ENCODE results near the gene PRKCE. TPM values are rescaled to one million over a fixed set of nuclear protein-coding genes. Genes with fewer than 3 reads are reported as not detected.

Gene PRKCE
- total RNA-seq, 1 experiment from 2014 or later = 14.0 TPM

DNA sequence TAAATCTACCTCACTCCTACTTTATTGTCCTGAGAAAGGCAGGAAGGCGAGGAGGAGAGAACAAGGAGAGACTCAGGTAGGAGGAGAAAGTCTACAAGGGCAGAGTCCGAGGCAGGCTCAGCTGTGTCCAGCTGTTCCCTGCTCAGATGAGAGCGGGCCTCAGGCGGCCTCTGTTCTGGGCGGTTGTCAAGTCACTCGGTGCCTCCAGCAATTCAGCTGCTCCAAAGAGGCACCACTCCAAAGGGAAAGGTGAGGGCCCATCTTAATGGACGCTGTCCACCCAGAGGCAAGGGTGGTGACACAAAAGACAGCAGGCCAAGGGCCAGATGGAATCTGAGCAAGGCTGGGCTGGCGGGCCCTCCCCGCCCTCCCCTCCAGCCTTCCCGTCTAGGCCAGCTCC, 544.3 kb downstream of the PRKCE start:
- Histone ChIP-seq H3K27me3 (ENCODE audit: control insufficient read depth, insufficient read depth, low read length) (no peaks in the 10 kb centered on the region), H3K9me3 (ENCODE audit: control insufficient read depth, insufficient read depth, low read depth, low read length) (no peaks in the 10 kb centered on the region), H3K4me1 (ENCODE audit: control insufficient read depth, insufficient read depth, low read length) (no peaks in the 10 kb centered on the region), H3K36me3 (ENCODE audit: control insufficient read depth, insufficient read depth, low read length) (no peaks in the 10 kb centered on the region), H3K4me3 (ENCODE audit: low read depth in 2 of 2, low read length in 2 of 2) (no peak overlapping the region), H3K27ac (ENCODE audit: low read length) (no peak overlapping the region)
- in situ Hi-C loops (cut with HindIII; ENCODE audit: low pct_unique_long_range_greater_than_20kb, low sequenced_read_pairs) = no loop called here
- POLR2A ChIA-PET = no interaction called here
- intact Hi-C loops (cut with micrococcal nuclease; ENCODE audit: unreplicated experiment) = no loop called here
- no peak for DNase-seq (ENCODE audit: low read depth, low spot score)
- no peak for ATAC-seq
- no peak for TF ChIP-seq TCF7L2 (IDR thresholded peaks at IDR 0.05; ENCODE audit: low read depth, low read length)
- TF ChIP-seq POLR2AphosphoS5 (IDR thresholded peaks at IDR 0.05; ENCODE audit: low read depth, low read length) = no peak
- TF ChIP-seq, protein P1, sequence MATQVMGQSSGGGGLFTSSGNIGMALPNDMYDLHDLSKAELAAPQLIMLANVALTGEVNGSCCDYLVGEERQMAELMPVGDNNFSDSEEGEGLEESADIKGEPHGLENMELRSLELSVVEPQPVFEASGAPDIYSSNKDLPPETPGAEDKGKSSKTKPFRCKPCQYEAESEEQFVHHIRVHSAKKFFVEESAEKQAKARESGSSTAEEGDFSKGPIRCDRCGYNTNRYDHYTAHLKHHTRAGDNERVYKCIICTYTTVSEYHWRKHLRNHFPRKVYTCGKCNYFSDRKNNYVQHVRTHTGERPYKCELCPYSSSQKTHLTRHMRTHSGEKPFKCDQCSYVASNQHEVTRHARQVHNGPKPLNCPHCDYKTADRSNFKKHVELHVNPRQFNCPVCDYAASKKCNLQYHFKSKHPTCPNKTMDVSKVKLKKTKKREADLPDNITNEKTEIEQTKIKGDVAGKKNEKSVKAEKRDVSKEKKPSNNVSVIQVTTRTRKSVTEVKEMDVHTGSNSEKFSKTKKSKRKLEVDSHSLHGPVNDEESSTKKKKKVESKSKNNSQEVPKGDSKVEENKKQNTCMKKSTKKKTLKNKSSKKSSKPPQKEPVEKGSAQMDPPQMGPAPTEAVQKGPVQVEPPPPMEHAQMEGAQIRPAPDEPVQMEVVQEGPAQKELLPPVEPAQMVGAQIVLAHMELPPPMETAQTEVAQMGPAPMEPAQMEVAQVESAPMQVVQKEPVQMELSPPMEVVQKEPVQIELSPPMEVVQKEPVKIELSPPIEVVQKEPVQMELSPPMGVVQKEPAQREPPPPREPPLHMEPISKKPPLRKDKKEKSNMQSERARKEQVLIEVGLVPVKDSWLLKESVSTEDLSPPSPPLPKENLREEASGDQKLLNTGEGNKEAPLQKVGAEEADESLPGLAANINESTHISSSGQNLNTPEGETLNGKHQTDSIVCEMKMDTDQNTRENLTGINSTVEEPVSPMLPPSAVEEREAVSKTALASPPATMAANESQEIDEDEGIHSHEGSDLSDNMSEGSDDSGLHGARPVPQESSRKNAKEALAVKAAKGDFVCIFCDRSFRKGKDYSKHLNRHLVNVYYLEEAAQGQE (IDR thresholded peaks at IDR 0.05; ENCODE audit: insufficient read depth in 1 of 2, low read depth in 2 of 2, low read length in 1 of 2) = no peak
- TF ChIP-seq, protein P2, sequence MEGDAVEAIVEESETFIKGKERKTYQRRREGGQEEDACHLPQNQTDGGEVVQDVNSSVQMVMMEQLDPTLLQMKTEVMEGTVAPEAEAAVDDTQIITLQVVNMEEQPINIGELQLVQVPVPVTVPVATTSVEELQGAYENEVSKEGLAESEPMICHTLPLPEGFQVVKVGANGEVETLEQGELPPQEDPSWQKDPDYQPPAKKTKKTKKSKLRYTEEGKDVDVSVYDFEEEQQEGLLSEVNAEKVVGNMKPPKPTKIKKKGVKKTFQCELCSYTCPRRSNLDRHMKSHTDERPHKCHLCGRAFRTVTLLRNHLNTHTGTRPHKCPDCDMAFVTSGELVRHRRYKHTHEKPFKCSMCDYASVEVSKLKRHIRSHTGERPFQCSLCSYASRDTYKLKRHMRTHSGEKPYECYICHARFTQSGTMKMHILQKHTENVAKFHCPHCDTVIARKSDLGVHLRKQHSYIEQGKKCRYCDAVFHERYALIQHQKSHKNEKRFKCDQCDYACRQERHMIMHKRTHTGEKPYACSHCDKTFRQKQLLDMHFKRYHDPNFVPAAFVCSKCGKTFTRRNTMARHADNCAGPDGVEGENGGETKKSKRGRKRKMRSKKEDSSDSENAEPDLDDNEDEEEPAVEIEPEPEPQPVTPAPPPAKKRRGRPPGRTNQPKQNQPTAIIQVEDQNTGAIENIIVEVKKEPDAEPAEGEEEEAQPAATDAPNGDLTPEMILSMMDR (IDR thresholded peaks at IDR 0.05) = no peak
- no TSS peak for BruUV-seq (replicated peaks)
- CTCF ChIA-PET = no interaction called here

DNA sequence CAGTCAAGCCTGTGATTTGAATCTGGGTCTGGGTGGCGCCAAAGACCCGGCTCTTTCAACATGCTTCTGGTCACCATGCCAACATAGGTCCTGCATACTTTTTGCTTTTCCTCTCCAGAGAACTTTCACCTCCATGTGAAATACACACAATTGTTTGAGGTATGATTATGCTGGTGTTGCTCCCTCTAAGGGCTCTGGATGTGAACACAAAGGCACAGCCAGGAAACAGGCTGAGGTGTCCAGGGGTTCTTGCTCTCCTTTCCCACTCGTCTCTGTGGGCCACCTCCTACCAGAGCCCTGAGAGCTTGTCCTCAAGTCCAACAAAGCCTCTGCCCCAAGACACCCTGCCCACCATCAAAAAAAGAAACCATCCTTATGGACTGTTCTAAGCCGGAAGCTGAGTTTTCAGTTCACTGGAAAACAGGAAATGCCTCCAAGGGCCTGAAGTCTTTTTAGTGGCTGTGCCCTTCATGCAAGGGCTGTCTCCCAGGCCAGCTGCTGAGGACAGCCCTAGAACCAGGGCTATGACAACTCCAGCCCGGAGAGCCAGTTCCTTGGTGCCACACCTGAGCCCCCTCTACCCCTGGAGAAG, 545.5 kb downstream of the PRKCE start:
- no peak overlapping the region for H3K27ac ChIP-seq (ENCODE audit: low read length)
- in situ Hi-C loops (cut with HindIII; ENCODE audit: low pct_unique_long_range_greater_than_20kb, low sequenced_read_pairs) = no loop called here
- BruUV-seq (replicated peaks) = no TSS peak

More for the DNA sequence above, 545.5 kb downstream of the PRKCE start:
- TF ChIP-seq TCF7L2 (IDR thresholded peaks at IDR 0.05; ENCODE audit: low read depth, low read length) (no peak), SIN3A (IDR thresholded peaks at IDR 0.05; ENCODE audit: borderline replicate concordance, insufficient read depth, low read depth, low read length) (no peak), POLR2AphosphoS5 (IDR thresholded peaks at IDR 0.05; ENCODE audit: low read depth, low read length) (no peak)
- TF ChIP-seq, protein P2 (IDR thresholded peaks at IDR 0.05) = no peak
- TF ChIP-seq, protein P1 (IDR thresholded peaks at IDR 0.05; ENCODE audit: insufficient read depth in 1 of 2, low read depth in 2 of 2, low read length in 1 of 2) = no peak
- H3K27me3 ChIP-seq (ENCODE audit: control insufficient read depth, insufficient read depth, low read length) = no peaks in the 10 kb centered on the region
- no peaks in the 10 kb centered on the region for H3K36me3 ChIP-seq (ENCODE audit: control insufficient read depth, insufficient read depth, low read length)
- no peak for ATAC-seq
- ChIA-PET POLR2A (no interaction called here), CTCF (interaction anchor here (0.7 kb wide), 1 partner anchor 138 kb away, joined by 3 read pairs; no protein-coding TSS in a partner anchor)
- intact Hi-C loops (cut with micrococcal nuclease; ENCODE audit: unreplicated experiment) = no loop called here
- no peaks in the 10 kb centered on the region for H3K4me1 ChIP-seq (ENCODE audit: control insufficient read depth, insufficient read depth, low read length)
- no peak overlapping the region for H3K4me3 ChIP-seq (ENCODE audit: low read depth in 2 of 2, low read length in 2 of 2)
- no peak for DNase-seq (ENCODE audit: low read depth, low spot score)
- H3K9me3 ChIP-seq (ENCODE audit: control insufficient read depth, insufficient read depth, low read depth, low read length) = no peaks in the 10 kb centered on the region
